Suprapubic skin (tissue), 4 donors: ENCODE results near the gene GPAM.

ENCODE experiments used
- EP300 ChIP-seq: sonication (generic); formaldehyde crosslinking; IDR thresholded peaks from one replicate; pipeline ENCODE4 v1.6.1; 2017; ENCODE audit warnings: antibody characterized with exemption
- POLR2A ChIP-seq, 2 donors: fragments of 450-650 bp; IDR thresholded peaks; one replicate each; pipeline ENCODE4 v1.6.1; 2017; ENCODE audit warnings: antibody characterized with exemption in 2 of 2, mild to moderate bottlenecking in 2 of 2, moderate library complexity in 2 of 2
- POLR2AphosphoS5 ChIP-seq, 3 donors: sonication (generic); formaldehyde crosslinking; IDR thresholded peaks; one replicate each; pipeline ENCODE4 v1.6.1; 2017; ENCODE audit warnings: antibody characterized with exemption in 3 of 3
- TF ChIP-seq, protein P1 (sequence below), 2 donors: fragments of 200-600 bp in 1 of 2; fragments of 450-650 bp in 1 of 2; sonication (generic) in 1 of 2; IDR thresholded peaks; one replicate each; pipeline ENCODE4 v1.5.1; 2016 to 2019; ENCODE audit warnings: antibody characterized with exemption in 2 of 2, mild to moderate bottlenecking in 1 of 2, moderate library complexity in 1 of 2

DNA sequence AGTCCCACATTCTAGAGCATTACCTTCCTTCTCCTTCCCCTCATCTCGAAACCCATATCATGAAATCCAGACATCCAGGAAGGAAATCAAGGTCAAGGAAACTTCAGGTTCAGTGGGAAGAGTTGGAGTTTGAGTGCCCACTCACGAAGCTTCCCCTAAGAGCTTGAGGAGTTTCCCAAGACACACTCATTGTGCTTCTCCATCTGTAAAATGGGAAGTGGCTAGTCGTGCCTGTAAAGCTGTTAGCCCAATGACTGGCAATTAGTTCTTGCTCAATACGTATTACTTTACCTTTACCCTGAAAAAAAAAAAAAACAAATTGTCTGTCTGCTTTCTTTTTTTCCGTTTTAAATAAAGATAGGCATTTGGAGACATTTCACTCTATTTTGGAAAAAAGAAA lies 42.3 kb downstream of the GPAM start:
- TF ChIP-seq, protein P1, sequence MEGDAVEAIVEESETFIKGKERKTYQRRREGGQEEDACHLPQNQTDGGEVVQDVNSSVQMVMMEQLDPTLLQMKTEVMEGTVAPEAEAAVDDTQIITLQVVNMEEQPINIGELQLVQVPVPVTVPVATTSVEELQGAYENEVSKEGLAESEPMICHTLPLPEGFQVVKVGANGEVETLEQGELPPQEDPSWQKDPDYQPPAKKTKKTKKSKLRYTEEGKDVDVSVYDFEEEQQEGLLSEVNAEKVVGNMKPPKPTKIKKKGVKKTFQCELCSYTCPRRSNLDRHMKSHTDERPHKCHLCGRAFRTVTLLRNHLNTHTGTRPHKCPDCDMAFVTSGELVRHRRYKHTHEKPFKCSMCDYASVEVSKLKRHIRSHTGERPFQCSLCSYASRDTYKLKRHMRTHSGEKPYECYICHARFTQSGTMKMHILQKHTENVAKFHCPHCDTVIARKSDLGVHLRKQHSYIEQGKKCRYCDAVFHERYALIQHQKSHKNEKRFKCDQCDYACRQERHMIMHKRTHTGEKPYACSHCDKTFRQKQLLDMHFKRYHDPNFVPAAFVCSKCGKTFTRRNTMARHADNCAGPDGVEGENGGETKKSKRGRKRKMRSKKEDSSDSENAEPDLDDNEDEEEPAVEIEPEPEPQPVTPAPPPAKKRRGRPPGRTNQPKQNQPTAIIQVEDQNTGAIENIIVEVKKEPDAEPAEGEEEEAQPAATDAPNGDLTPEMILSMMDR (IDR thresholded peaks at IDR 0.05): no peak
- TF ChIP-seq POLR2AphosphoS5 (IDR thresholded peaks at IDR 0.05) (no peak), POLR2A (IDR thresholded peaks at IDR 0.05) (no peak), EP300 (no peak)
